GM12878 (cell line): ENCODE results near the gene C5orf46. TPM values are rescaled to one million over a fixed set of nuclear protein-coding genes. Genes with fewer than 3 reads are reported as not detected.

Experiments used
- ATAC-seq: fragments of 200-7000 bp; cut with Tn5 transposase; 3 replicates; pipeline ENCODE4 v1.9.1; 2020; ENCODE audit warnings: mild to moderate bottlenecking, moderate library complexity
- BruUV-seq: library from RNA; stranded (reverse); fragments of 400-500 nt; replicated peaks from 2 replicates; lab custom pipeline; 2021; lab: Mats Ljungman, UMichigan
- CTCF ChIA-PET: fragments of 300-600 bp; sonication (Branson Sonifier 250); formaldehyde crosslinking; extraction: SDS; loops from one replicate; lab custom pipeline; 2021; ENCODE audit warnings: inconsistent platforms; lab: Yijun Ruan, JAX
- POLR2A ChIA-PET: fragments of 350-600 bp; formaldehyde crosslinking; extraction: SDS; loops from one replicate; lab custom pipeline; 2021; ENCODE audit warnings: inconsistent platforms; lab: Charles Lee
- RAD21 ChIA-PET: fragments of 300-600 bp; sonication (Branson Sonifier 250); formaldehyde crosslinking; loops from one replicate; lab custom pipeline; 2023; ENCODE audit warnings: antibody characterized with exemption; ENCODE audit not compliant: unreplicated experiment; lab: Charles Lee
- SMC1A ChIA-PET: fragments of 300-600 bp; sonication (Branson Sonifier 250); formaldehyde crosslinking; loops from one replicate; lab custom pipeline; 2023; ENCODE audit not compliant: unreplicated experiment, uncharacterized antibody; lab: Charles Lee
- DNase-seq: peaks from one replicate; pipeline ENCODE4 v3.0.0-alpha.2; 2011; ENCODE audit warnings: low read depth, low spot score
- FAIRE-seq: peaks from 3 replicates; lab custom pipeline; 2011; peaks lifted over from hg19 to GRCh38; lab: Jason Lieb, UNC
- H2AFZ ChIP-seq: 2 replicates; pipeline ENCODE4 v1.6.0; 2011; ENCODE audit warnings: low read depth, low read length, control low read depth; ENCODE audit not compliant: control insufficient read depth
- H3K27ac ChIP-seq: 2 replicates; pipeline ENCODE4 v1.5.1; 2011; ENCODE audit warnings: control low read depth; ENCODE audit not compliant: control insufficient read depth, insufficient read depth
- H3K27me3 ChIP-seq, 2 experiments: replicated peaks in 1 of 2; 2 replicates each; pipeline versions ENCODE4 v1.6.0 to v1.6.1; 2011; ENCODE audit warnings: low read length in 1 of 2; ENCODE audit not compliant: control insufficient read depth in 2 of 2, insufficient read depth in 2 of 2
- H3K36me3 ChIP-seq, 2 experiments: 2 replicates each; pipeline ENCODE4 v1.5.1; 2011; ENCODE audit warnings: low read length in 1 of 2; ENCODE audit not compliant: control insufficient read depth in 2 of 2, insufficient read depth in 2 of 2
- H3K4me1 ChIP-seq: 2 replicates; pipeline ENCODE4 v1.6.1; 2011; ENCODE audit warnings: mild to moderate bottlenecking, low read length, moderate library complexity, mixed read lengths; ENCODE audit not compliant: control insufficient read depth, insufficient read depth
- H3K4me2 ChIP-seq: 2 replicates; pipeline ENCODE4 v1.6.0; 2011; ENCODE audit warnings: control low read depth; ENCODE audit not compliant: control insufficient read depth, insufficient read depth
- H3K4me3 ChIP-seq: fragments of 200-600 bp; sonication (generic); 2 replicates; pipeline ENCODE4 v1.5.1; 2016
- H3K79me2 ChIP-seq: 2 replicates; pipeline ENCODE4 v1.6.0; 2011; ENCODE audit warnings: low read length; ENCODE audit not compliant: control insufficient read depth, insufficient read depth
- H3K9ac ChIP-seq: 2 replicates; pipeline ENCODE4 v1.8.0; 2011; ENCODE audit warnings: low read length, control low read depth, mixed read lengths; ENCODE audit not compliant: control insufficient read depth, insufficient read depth
- H3K9me3 ChIP-seq: replicated peaks from 3 replicates; pipeline ENCODE4 v1.5.1; 2011; ENCODE audit warnings: mild to moderate bottlenecking, low read length; ENCODE audit not compliant: control insufficient read depth, insufficient read depth
- H4K20me1 ChIP-seq: 2 replicates; pipeline ENCODE4 v1.6.0; 2011; ENCODE audit not compliant: control insufficient read depth, insufficient read depth
- CUX1 ChIP-seq: IDR thresholded peaks from 2 replicates; pipeline ENCODE4 v1.6.1; 2012; ENCODE audit warnings: improper control_type of control experiment, low read depth, low read length; ENCODE audit not compliant: insufficient replicate concordance
- DPF2 ChIP-seq: fragments of 450-650 bp; IDR thresholded peaks from 2 replicates; pipeline ENCODE4 v1.6.1; 2017; ENCODE audit warnings: mild to moderate bottlenecking
- MEF2B ChIP-seq: fragments of 450-650 bp; IDR thresholded peaks from 2 replicates; pipeline ENCODE4 v1.6.1; 2018; ENCODE audit warnings: mild to moderate bottlenecking, moderate library complexity; ENCODE audit not compliant: partially characterized antibody, poor library complexity, severe bottlenecking
- MLLT1 ChIP-seq: fragments of 450-650 bp; IDR thresholded peaks from 2 replicates; pipeline ENCODE4 v1.6.1; 2016; ENCODE audit warnings: mild to moderate bottlenecking
- RB1 ChIP-seq: fragments of 450-650 bp; formaldehyde crosslinking; IDR thresholded peaks from 2 replicates; pipeline ENCODE4 v1.6.1; 2017; ENCODE audit warnings: mild to moderate bottlenecking, borderline replicate concordance
- REST ChIP-seq: IDR thresholded peaks from 2 replicates; pipeline ENCODE4 v1.6.1; 2012; ENCODE audit warnings: mild to moderate bottlenecking, low read depth, low read length
- SMARCA5 ChIP-seq: fragments of 450-650 bp; IDR thresholded peaks from 2 replicates; pipeline ENCODE4 v1.6.1; 2017; ENCODE audit warnings: mild to moderate bottlenecking
- STAT1 ChIP-seq: fragments of 450-650 bp; conservative IDR thresholded peaks from 2 replicates; pipeline ENCODE4 v1.6.1; 2014; ENCODE audit warnings: antibody characterized with exemption, mild to moderate bottlenecking
- WGBS: methylation state at CpG from one replicate; pipeline ENCODE4 v1.1.6; 2016; ENCODE audit warnings: low lambda C conversion rate; ENCODE audit not compliant: insufficient replicate concordance, insufficient coverage; ENCODE audit errors: missing lambda C conversion rate; 5-methylcytosine and 5-hydroxymethylcytosine counted together
- in situ Hi-C: fragments of 300-500 bp; cut with MboI; formaldehyde crosslinking; loops from 9 replicates; pipeline ENCODE4 v1.14.3; 2018; ENCODE audit warnings: mixed read lengths
- intact Hi-C: fragments of 100-400 bp; cut with micrococcal nuclease; formaldehyde crosslinking; loops from one replicate; pipeline ENCODE4 v1.14.2; 2022; ENCODE audit not compliant: unreplicated experiment
- polyA plus RNA-seq, 11 experiments: library from polyadenylated mRNA; depleted of rRNA in 4 of 11; unstranded in 6 of 11; stranded (reverse) in 5 of 11; fragments of >200 nt; fragmentation: Nextera tagmentation in 4 of 11; fragmentation: Illumina TruSeq in 1 of 11; extraction: Ambion mirVana in 4 of 11; extraction: Trizol in 1 of 11; gene quantifications; 1 replicate in 1 of 11; 2 replicates in 10 of 11; pipeline versions ENCODE4 v1.2.1 to v1.2.3, GENCODE V29; 2011 to 2016; ENCODE audit warnings: inconsistent platforms in 2 of 11, missing spikeins in 2 of 11, low read depth in 1 of 11
- total RNA-seq, 4 experiments: library from RNA; depleted of rRNA in 3 of 4; stranded (reverse); fragments of >200 nt in 3 of 4; fragmentation: Illumina TruSeq in 1 of 4; extraction: Trizol in 1 of 4; gene quantifications; 2 replicates each; pipeline versions ENCODE4 v1.2.1 to v1.2.3, GENCODE V29; 2013 to 2021

Gene C5orf46
- total and polyA plus RNA-seq, 10 of the 15 experiments (the other 5 are each of a cell fraction or from before 2014, with no cell fraction given) = not detected

- no peak for TF ChIP-seq CUX1
- no peak for TF ChIP-seq SMARCA5
Measured at GRCh38 chr5:147863454-147864158, 42.7 kb downstream of the C5orf46 start (continued).

- FAIRE-seq (no peak), DNase-seq (no peak), ATAC-seq (no peak)
- no peaks in the 10 kb centered on the region for H3K9me3 ChIP-seq
- no peaks in the 10 kb centered on the region for H3K4me1 ChIP-seq
- ChIA-PET RAD21 (no interaction called here), CTCF (no interaction called here), POLR2A (no interaction called here), SMC1A (no interaction called here)
- no peak overlapping the region for H3K4me2 ChIP-seq
- H3K79me2 ChIP-seq = no peaks in the 10 kb centered on the region
- no peak overlapping the region for H3K9ac ChIP-seq
- WGBS = 32% methylated on average over 1 of the region's 1 CpG
- H3K27me3 ChIP-seq = no peaks in the 10 kb centered on the region; a peak in 1 of 4 replicates
- H2AFZ ChIP-seq = no peak overlapping the region
- no peak overlapping the region for H3K27ac ChIP-seq
- no TSS peak for BruUV-seq
- intact Hi-C loops = no loop called here
- no peaks in the 10 kb centered on the region for H4K20me1 ChIP-seq
- no peaks in the 10 kb centered on the region for H3K36me3 ChIP-seq
- in situ Hi-C loops = no loop called here
- no peak overlapping the region for H3K4me3 ChIP-seq
- no peak for TF ChIP-seq MLLT1
- no peak for TF ChIP-seq RB1
- no peak for TF ChIP-seq STAT1
- no peak for TF ChIP-seq REST
- no peak for TF ChIP-seq MEF2B
- TF ChIP-seq DPF2 = no peak
Measured at GRCh38 chr5:147860641-147861025, 45.7 kb downstream of the C5orf46 start.
